DMS114 treated with DMSO at 0.1 percent for 48 hours (cell line): ENCODE data around the gene ENPP6.

Experiments
- DNase-seq: peaks from one replicate; lab custom pipeline; 2025; ENCODE audit not compliant: unreplicated experiment; lab: John Stamatoyannopoulos, UW

The ENPP6 gene

GRCh38 chr4:184110452-184111224 lies 107.0 kb downstream of the ENPP6 start:
- no peak for DNase-seq

GRCh38 chr4:184108006-184108501 lies 109.6 kb downstream of the ENPP6 start:
- DNase-seq = no peak

- no peak for DNase-seq
Observed at GRCh38 chr4:184104419-184105101, 113.1 kb downstream of the ENPP6 start.

GRCh38 chr4:184103527-184104264 lies 114.0 kb downstream of the ENPP6 start:
- no peak for DNase-seq

- no peak for DNase-seq
Observed at GRCh38 chr4:184102927-184103326, 114.7 kb downstream of the ENPP6 start.

GRCh38 chr4:184102488-184102887 lies 115.2 kb downstream of the ENPP6 start:
- DNase-seq = no peak

- no peak for DNase-seq
Observed at GRCh38 chr4:184101711-184102110, 116.0 kb downstream of the ENPP6 start.

GRCh38 chr4:184100297-184100885 lies 117.3 kb downstream of the ENPP6 start:
- peak; percentile 1 for DNase-seq

GRCh38 chr4:184099535-184099966 lies 118.1 kb downstream of the ENPP6 start:
- DNase-seq = no peak

- no peak for DNase-seq
Observed at GRCh38 chr4:184099000-184099399, 118.7 kb downstream of the ENPP6 start.

- DNase-seq = no peak
Observed at GRCh38 chr4:184097815-184098214, 119.9 kb downstream of the ENPP6 start.

GRCh38 chr4:184097241-184097605 lies 120.5 kb downstream of the ENPP6 start:
- DNase-seq = no peak

GRCh38 chr4:184096561-184097240 lies 121.0 kb downstream of the ENPP6 start:
- no peak for DNase-seq

GRCh38 chr4:184094532-184095159 lies 123.0 kb downstream of the ENPP6 start:
- DNase-seq = no peak

GRCh38 chr4:184091986-184092385 lies 125.7 kb downstream of the ENPP6 start:
- DNase-seq = no peak

GRCh38 chr4:184090571-184090970 lies 127.1 kb downstream of the ENPP6 start:
- no peak for DNase-seq

- DNase-seq = no peak
Observed at GRCh38 chr4:184080674-184081073, 137.0 kb downstream of the ENPP6 start.

GRCh38 chr4:184074677-184075388 lies 142.8 kb downstream of the ENPP6 start:
- DNase-seq = no peak

- no peak for DNase-seq
Observed at GRCh38 chr4:184067931-184068554, 149.6 kb downstream of the ENPP6 start.
